ENCODE data around the gene RANBP9. TPM values are rescaled to one million over a fixed set of nuclear protein-coding genes. Genes with fewer than 3 reads are reported as not detected.

The RANBP9 gene
- total and polyA plus RNA-seq, 2 experiments from 2014 or later = 12.1 to 31.8 TPM

DNA sequence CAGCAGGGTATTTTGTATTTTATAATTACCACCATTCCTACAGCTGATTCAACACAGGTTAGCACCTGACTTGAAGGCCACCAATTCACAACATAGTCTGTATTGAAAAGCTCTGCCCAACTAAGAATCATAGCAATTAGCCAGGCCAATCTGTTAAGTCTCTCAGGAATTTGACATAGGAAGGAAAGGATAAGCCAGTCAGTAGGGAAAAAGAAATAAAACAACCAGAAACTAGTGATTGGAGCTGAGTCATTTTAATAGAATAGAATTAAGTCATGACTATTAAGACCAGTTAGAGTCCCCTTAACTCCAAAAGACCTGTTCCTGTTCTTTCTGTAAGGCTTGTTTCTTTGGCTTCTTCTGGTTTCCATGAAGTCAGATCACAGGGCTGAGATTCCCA is 8.1 kb downstream of the RANBP9 start:
- H3K9me3 Mint-ChIP-seq = no peaks in the 10 kb centered on the region; the same call in 2 of the 3 replicates
- no peak overlapping the region for H3K4me2 ChIP-seq
- H3F3A ChIP-seq (replicated peaks; ENCODE audit: low read depth) = no peaks in the 10 kb centered on the region
- H3K4me3 Mint-ChIP-seq = no peak overlapping the region
- H3K27me3 ChIP-seq (ENCODE audit: insufficient read depth) = no peaks in the 10 kb centered on the region
- H3K79me2 ChIP-seq (replicated peaks; ENCODE audit: insufficient read depth) = peaks cover 100% of the 10 kb centered on the region
- peaks cover 2% of the 10 kb centered on the region for H3K27me3 Mint-ChIP-seq (ENCODE audit: insufficient read depth, low read depth, poor library complexity)
- peaks cover 32% of the 10 kb centered on the region for H4K20me1 ChIP-seq (replicated peaks; ENCODE audit: insufficient read depth)
- H3K4me3 ChIP-seq = no peak overlapping the region
- H2AFZ ChIP-seq = no peak overlapping the region
- DNase-seq (ENCODE audit: low spot score) (no peak), ATAC-seq (no peak)
- no peak overlapping the region for H3K27ac Mint-ChIP-seq
- no peaks in the 10 kb centered on the region for H3K9me2 ChIP-seq (ENCODE audit: insufficient read depth)
- H3K36me3 ChIP-seq (ENCODE audit: insufficient read depth) = no peaks in the 10 kb centered on the region
- H3K36me3 Mint-ChIP-seq (ENCODE audit: low read depth) = no peaks in the 10 kb centered on the region; the same call in 2 of the 3 replicates
- H3K27ac ChIP-seq (ENCODE audit: low read depth) = no peak overlapping the region
- peaks cover 12% of the 10 kb centered on the region for H3K4me1 ChIP-seq (ENCODE audit: insufficient read depth)
- peaks cover 19% of the 10 kb centered on the region for H3K4me1 Mint-ChIP-seq
- TF ChIP-seq EZH2phosphoT487 (IDR thresholded peaks at IDR 0.05; ENCODE audit: unreplicated experiment) (no peak), STAT1 (IDR thresholded peaks at IDR 0.05; ENCODE audit: unreplicated experiment) (no peak), ZNF331 (CRISPR knock-in tag; IDR thresholded peaks at IDR 0.05; ENCODE audit: low read depth) (no peak), JUNB (IDR thresholded peaks at IDR 0.05; ENCODE audit: unreplicated experiment) (no peak), NANOG (IDR thresholded peaks at IDR 0.05; ENCODE audit: borderline replicate concordance) (no peak), CREB1 (CRISPR knock-in tag; IDR thresholded peaks at IDR 0.05; ENCODE audit: low read depth) (no peak), POLR2AphosphoS5 (IDR thresholded peaks at IDR 0.05; ENCODE audit: low read depth) (no peak), ZNF114 (CRISPR knock-in tag; IDR thresholded peaks at IDR 0.05) (no peak)
- TF ChIP-seq, protein P1, sequence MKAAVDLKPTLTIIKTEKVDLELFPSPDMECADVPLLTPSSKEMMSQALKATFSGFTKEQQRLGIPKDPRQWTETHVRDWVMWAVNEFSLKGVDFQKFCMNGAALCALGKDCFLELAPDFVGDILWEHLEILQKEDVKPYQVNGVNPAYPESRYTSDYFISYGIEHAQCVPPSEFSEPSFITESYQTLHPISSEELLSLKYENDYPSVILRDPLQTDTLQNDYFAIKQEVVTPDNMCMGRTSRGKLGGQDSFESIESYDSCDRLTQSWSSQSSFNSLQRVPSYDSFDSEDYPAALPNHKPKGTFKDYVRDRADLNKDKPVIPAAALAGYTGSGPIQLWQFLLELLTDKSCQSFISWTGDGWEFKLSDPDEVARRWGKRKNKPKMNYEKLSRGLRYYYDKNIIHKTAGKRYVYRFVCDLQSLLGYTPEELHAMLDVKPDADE (IDR thresholded peaks at IDR 0.05) = no peak
- TF ChIP-seq, protein P2, sequence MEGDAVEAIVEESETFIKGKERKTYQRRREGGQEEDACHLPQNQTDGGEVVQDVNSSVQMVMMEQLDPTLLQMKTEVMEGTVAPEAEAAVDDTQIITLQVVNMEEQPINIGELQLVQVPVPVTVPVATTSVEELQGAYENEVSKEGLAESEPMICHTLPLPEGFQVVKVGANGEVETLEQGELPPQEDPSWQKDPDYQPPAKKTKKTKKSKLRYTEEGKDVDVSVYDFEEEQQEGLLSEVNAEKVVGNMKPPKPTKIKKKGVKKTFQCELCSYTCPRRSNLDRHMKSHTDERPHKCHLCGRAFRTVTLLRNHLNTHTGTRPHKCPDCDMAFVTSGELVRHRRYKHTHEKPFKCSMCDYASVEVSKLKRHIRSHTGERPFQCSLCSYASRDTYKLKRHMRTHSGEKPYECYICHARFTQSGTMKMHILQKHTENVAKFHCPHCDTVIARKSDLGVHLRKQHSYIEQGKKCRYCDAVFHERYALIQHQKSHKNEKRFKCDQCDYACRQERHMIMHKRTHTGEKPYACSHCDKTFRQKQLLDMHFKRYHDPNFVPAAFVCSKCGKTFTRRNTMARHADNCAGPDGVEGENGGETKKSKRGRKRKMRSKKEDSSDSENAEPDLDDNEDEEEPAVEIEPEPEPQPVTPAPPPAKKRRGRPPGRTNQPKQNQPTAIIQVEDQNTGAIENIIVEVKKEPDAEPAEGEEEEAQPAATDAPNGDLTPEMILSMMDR (conservative IDR thresholded peaks at IDR 0.05; ENCODE audit: low read depth in 2 of 2) = no peak
- TF ChIP-seq, protein P3, sequence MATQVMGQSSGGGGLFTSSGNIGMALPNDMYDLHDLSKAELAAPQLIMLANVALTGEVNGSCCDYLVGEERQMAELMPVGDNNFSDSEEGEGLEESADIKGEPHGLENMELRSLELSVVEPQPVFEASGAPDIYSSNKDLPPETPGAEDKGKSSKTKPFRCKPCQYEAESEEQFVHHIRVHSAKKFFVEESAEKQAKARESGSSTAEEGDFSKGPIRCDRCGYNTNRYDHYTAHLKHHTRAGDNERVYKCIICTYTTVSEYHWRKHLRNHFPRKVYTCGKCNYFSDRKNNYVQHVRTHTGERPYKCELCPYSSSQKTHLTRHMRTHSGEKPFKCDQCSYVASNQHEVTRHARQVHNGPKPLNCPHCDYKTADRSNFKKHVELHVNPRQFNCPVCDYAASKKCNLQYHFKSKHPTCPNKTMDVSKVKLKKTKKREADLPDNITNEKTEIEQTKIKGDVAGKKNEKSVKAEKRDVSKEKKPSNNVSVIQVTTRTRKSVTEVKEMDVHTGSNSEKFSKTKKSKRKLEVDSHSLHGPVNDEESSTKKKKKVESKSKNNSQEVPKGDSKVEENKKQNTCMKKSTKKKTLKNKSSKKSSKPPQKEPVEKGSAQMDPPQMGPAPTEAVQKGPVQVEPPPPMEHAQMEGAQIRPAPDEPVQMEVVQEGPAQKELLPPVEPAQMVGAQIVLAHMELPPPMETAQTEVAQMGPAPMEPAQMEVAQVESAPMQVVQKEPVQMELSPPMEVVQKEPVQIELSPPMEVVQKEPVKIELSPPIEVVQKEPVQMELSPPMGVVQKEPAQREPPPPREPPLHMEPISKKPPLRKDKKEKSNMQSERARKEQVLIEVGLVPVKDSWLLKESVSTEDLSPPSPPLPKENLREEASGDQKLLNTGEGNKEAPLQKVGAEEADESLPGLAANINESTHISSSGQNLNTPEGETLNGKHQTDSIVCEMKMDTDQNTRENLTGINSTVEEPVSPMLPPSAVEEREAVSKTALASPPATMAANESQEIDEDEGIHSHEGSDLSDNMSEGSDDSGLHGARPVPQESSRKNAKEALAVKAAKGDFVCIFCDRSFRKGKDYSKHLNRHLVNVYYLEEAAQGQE (IDR thresholded peaks at IDR 0.05; ENCODE audit: unreplicated experiment) = no peak
